Activated CD8-positive, alpha-beta memory T cell treated with anti-CD3 and anti-CD28 coated beads, Interleukin-2, amount 50 U/mL, for 1 hour (primary cell): ENCODE data around the gene STPG1.

ENCODE experiments used
- DNase-seq: peaks from one replicate; pipeline ENCODE4 v3.0.0-alpha.2; 2020; ENCODE audit errors: extremely low read depth

The STPG1 gene

GRCh38 chr1:24426744-24427544 is 13.4 kb upstream of the STPG1 start:
- DNase-seq, result no peak

DNA sequence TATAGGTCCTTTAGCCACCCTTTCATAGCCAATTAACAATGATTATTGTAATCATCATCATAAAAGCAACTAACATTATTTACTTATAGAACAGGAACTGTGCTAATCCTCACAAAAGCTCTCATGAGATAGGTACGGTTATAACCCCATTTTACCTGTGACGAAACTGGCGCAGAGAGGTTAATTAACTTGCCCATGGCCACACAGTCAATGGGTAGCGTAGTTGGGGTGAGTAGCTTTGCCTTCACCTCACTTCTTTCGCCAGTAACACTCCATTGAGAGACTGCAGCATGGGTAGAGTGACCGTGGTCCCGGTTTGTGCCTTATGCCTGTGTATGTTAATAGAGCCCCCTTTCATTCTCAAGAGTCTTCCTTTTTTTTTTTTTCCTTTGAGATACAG is 12.3 kb upstream of the STPG1 start:
- DNase-seq, result no peak

- DNase-seq, result no peak
These were observed 11.9 kb upstream of the STPG1 start for GRCh38 chr1:24425441-24425840.

DNA sequence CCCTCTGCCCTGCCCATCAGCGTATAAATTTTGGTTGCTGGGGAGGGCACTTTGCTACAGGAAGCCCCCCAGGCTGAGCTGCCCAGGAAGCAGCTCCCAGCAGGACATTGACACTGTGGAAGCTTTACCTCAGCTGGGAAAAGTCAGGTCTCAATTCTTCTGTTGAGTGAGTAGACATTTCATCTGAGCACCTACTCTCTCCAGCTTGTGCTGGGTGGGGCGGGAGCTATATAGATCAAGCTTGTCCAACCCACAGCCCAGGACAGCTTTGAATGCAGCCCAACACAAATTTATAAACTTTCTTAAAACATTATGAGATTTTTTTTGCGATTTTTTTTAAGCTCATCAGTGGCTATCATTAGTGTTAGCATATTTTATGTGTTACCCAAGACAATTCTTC is 11.4 kb upstream of the STPG1 start:
- no peak for DNase-seq

- DNase-seq, result no peak
These were observed 10.6 kb upstream of the STPG1 start for GRCh38 chr1:24424207-24424606.

DNA sequence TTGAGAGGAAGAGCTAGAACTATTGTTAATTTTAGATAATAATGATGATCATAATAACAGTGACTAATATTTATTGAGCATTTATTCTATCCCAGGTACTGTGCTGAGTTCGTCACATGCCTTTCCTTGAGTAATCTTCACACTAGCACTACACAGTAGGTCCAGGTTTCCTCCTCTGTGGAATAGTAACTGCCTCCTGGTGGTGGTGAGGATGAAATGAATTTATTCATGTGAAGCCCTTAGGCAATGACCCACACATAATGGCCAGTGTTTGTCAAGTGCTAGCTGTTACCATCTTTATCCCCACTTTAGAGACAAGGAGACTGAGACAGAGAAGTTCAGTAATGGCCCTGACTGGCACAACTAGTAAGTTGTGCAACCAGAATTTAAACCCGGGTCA is 7.9 kb upstream of the STPG1 start:
- no peak for DNase-seq

GRCh38 chr1:24420547-24420946 is 7.0 kb upstream of the STPG1 start:
- no peak for DNase-seq

GRCh38 chr1:24418898-24419628 is 5.5 kb upstream of the STPG1 start:
- no peak for DNase-seq

DNA sequence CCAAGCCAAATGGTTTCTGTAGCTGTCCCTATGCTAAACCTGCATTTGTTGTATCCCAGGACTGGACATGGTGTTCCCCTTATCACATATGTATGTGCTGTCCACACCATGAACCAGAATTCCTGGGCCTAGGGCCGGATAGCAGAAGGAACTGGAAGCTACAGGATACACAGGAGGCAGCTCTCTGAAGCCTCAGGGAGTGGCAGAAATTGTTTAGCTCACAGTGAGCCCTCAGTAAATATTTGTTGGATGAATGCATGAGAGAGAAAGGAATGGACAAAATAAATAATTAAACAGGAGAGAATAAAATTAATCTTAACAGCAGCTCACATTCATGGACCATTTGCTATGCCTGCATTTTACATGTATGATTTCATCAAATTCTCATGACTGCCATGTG is 4.1 kb upstream of the STPG1 start:
- no peak for DNase-seq

DNA sequence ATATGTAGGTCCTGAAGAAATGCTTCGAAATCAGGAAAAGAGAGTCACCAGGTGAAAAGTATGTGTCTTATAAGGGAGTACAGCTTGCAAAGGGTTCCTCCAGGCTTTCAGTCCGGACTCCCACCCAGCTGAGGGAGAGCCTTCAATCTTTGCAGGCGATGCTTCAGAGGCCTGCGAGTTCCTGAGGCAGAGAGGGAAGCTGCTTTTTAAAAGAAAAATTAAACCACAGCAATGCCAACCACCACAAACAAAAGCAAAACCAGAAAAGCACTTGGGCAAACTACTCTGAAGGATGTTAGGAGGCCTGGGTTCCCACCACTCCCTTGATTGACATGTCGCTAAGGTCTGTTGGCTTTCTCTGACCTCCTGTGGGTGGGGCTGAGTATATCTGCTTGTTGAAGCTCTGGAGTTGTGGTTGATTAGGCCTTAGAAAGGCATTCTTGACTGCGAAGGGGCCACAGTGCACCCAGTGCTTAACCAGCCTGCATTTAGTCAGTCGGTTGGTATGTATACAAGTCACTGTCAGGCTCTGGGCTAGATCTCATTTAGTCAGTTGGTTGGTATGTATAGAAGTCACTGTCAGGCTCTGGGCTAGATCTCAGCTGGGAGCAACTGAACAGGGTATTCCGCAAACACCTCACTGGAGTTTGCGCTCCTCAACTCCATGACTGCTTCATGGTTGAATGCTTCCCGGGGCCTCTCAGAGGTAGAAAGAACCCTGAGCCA is 3.2 kb upstream of the STPG1 start:
- no peak for DNase-seq

GRCh38 chr1:24415910-24416665 is 2.5 kb upstream of the STPG1 start:
- DNase-seq, result no peak

DNA sequence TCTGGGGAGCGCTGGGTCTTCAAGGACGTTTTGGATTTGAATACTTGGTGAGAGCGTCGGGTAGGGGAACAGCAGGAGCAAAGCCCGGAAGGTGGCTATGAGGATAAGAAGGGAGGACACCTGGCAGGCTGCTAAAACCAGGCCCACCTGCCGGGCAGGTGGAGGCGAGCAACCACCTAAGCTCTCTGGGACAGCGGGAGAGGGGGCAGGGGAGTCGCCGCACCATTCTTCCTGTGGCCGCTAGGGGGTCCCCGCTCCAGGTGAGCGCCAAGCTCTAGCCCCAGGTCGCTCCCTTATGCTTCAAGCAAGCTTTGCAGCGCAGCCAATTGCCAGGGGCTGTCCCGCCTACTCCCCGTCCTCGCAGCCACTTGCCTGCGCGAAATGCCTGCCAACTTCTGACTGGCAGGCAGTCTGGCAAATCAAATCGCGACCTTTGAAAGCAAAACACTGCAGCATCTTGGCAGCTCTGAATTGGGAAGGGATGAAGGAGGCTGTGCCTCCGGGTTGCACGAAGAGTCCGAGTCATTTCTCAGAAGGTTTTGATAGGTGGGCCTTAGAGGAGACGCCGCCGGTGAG is 1.8 kb upstream of the STPG1 start, which contains the start of gene NIPAL3:
TSS of gene NIPAL3 (plus strand) at position 469 of the 576 bp plus-strand sequence. CDS start 3,746 bp downstream, outside the sequence.
- peak; percentile 97 for DNase-seq

GRCh38 chr1:24414775-24415333 is 1.3 kb upstream of the STPG1 start:
- DNase-seq, result no peak

DNA sequence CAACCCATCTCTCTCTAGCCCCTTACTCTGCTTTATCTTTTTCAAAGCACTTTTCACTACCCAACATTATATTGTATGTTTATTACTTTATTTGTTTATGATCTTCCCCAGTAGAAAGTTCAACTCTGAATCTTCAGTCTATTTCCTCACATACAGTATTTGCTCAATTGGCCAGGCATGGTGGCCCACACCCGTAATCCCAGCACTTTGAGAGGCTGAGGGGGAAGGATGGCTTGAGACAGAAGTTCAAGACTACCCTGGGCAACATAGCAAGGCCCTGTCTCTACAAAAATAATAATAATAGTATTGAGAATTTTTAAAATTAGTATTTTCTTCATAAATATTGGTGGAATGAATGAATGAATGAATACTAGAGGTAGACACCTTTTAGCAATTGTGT is 1.2 kb downstream of the STPG1 start:
- no peak for DNase-seq

DNA sequence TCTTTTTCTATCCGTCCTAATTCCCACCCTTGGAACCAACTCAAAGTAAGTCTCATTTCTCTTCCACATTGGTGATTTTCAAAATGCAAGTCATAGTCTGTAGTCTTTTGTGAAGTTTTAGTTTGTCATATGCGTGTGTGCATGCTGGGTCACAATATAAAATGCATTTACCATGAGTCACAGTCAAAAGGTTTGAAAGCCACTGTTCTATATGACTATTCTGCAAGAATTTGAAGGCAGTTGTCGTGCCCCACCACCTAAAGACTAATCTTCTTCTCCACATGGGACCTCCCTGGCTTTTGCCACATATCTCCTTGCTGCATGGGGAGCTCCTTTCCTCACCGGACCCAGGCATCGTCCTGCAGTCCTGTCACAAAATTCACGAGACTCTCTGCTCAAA is 1.6 kb downstream of the STPG1 start:
- DNase-seq, result no peak

- no peak for DNase-seq
These were observed 2.8 kb downstream of the STPG1 start for GRCh38 chr1:24410750-24411149.

- no peak for DNase-seq
These were observed 4.0 kb downstream of the STPG1 start for GRCh38 chr1:24409535-24409934.

GRCh38 chr1:24406788-24407187 is 6.8 kb downstream of the STPG1 start:
- DNase-seq, result no peak

DNA sequence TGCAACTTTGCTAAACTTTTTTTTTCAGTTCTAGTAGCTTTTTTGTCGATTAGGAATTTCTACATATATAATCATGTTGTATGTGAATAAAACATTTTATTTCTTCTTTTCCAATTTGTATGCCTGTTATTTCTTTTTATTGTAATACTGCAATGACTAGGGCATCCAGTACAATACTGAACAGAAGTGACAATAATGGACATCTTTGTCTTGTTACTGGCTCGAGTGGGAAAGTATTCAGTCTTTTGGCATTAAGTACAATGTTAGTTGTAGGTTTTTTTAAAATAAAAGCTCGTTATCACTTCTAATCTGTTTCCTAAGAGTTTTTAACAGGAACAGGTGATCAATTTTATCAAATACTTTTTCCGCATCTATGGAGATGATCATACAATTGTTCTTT is 9.8 kb downstream of the STPG1 start:
- no peak for DNase-seq

GRCh38 chr1:24400065-24400464 is 13.5 kb downstream of the STPG1 start:
- no peak for DNase-seq

- no peak for DNase-seq
These were observed 19.7 kb downstream of the STPG1 start for GRCh38 chr1:24393892-24394291.
